Activated T-cell treated with anti-CD3 and anti-CD28 coated beads, Interleukin-2, amount 50 U/mL, for 24 hours (primary cell): ENCODE results near the gene TUBA8.
"Not testable (repeated sequence)": the region's sequence is repeated elsewhere in the genome, so short reads cannot be mapped to it uniquely, and the experiment has no call there.

ENCODE experiments used
- DNase-seq: peaks from one replicate; pipeline ENCODE4 v3.0.0-alpha.2; 2020
- H3K27ac Mint-ChIP-seq: 2 replicates; pipeline ENCODE4 v1.8.0; 2020; ENCODE audit warnings: mild to moderate bottlenecking, mixed read lengths
- H3K27me3 Mint-ChIP-seq: 2 replicates; pipeline ENCODE4 v1.8.0; 2020; ENCODE audit warnings: mixed read lengths
- H3K36me3 Mint-ChIP-seq: 2 replicates; pipeline ENCODE4 v1.8.0; 2020; ENCODE audit warnings: low read depth, mixed read lengths
- H3K4me1 Mint-ChIP-seq: 2 replicates; pipeline ENCODE4 v1.8.0; 2020; ENCODE audit warnings: low read depth, mixed read lengths
- H3K4me3 Mint-ChIP-seq: 2 replicates; pipeline ENCODE4 v1.8.0; 2020; ENCODE audit warnings: mild to moderate bottlenecking, moderate library complexity, mixed read lengths
- H3K9me3 Mint-ChIP-seq: 2 replicates; pipeline ENCODE4 v1.8.0; 2020; ENCODE audit warnings: mixed read lengths

The TUBA8 gene

DNA sequence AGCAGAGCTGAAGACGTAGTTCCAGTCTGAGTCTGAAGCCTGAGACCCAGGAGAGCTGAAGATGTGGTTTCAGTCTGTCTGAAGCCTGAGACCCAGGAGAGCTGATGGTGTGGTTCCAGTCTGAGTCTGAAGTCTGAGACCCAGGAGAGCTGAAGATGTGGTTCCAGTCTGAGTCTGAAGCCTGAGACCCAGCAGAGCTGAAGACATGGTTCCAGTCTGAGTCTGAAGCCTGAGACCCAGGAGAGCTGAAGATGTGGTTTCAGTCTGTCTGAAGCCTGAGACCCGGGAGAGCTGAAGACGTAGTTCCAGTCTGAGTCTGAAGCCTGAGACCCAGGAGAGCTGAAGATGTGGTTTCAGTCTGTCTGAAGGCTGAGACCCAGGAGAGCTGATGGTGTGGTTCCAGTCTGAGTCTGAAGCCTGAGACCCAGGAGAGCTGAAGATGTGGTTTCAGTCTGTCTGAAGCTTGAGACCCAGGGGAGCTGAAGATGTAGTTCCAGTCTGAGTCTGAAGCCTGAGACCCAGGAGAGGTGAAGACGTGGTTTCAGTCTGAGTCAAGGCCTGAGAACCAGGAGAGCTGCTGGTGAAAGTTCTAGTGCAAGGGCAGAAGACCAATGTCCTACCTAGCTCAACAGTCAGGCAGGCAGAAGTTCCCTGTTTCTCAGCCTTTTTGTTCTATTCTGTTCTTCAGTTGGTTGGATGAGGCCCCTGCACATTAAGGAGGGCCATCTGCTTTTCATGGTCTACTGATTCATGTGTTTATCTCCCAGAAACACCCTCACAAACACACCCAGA is 3.9 kb upstream of the TUBA8 start:
- not testable (repeated sequence) for H3K4me3 Mint-ChIP-seq, DNase-seq
- H3K4me1 Mint-ChIP-seq: peaks cover 70% of the 10 kb centered on the region
- peaks cover 20% of the 10 kb centered on the region for H3K9me3 Mint-ChIP-seq
- H3K36me3 Mint-ChIP-seq: peaks cover 48% of the 10 kb centered on the region
- H3K27me3 Mint-ChIP-seq: peaks cover 41% of the 10 kb centered on the region
- peak overlapping the region; percentile 84 for H3K27ac Mint-ChIP-seq

DNA sequence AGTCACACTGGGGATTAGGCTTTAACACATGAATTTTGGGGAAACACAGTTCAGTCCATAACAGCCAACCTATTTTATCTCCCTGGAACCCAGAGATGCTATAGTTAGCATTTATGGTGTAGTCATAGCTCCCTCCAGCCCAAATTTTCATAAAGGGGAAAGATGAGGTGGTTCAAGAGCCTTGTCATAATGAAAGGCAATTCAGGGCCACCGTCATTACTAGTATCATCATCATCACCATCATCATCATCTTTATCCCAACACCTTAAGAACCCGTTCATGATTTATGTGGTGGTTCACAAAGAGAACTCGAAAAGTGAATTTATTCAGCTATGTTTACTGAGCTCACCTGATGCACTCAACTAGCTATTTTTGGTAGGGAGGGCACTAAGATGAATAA is 2.4 kb upstream of the TUBA8 start:
- Mint-ChIP-seq H3K9me3 (peaks cover 20% of the 10 kb centered on the region), H3K27ac (no peak overlapping the region), H3K27me3 (peaks cover 54% of the 10 kb centered on the region), H3K4me1 (peaks cover 61% of the 10 kb centered on the region), H3K36me3 (peaks cover 35% of the 10 kb centered on the region), H3K4me3 (no peak overlapping the region)
- DNase-seq: no peak

DNA sequence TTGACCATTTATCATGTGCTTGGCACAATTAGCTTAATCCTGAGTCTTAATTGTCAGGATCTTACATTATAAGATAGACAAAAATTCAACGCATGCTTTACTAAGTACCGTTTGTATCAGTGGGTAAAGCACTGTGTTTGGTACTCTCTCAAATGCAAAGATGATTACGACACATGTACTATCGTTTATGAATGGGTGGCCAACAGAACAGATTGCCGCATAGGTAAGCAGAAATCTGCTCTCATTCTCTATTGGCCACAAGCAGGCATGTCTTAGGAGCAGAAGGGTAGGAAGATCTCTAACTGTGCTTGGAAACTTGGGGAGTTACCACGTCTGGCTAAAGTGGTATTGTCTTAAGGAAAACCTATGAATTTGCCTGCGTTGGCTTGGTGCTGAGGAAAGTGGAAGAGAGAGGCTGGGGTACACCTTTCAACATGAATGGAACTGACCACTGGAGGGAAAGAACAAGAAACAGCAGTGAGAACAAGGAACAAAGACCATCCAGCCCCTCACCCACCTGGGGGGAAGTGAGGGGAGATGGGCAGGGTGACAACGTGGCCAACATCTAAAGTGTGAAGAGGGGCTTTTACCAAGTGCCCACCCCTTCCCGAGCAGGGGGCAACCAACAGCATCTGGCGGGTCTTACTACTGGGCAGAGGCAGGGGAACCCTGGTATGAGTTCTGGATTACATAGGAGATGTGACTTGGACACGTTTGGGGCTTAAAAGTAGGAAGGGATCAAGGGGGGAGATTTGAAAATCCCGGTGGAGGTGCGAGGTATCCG is 1.0 kb upstream of the TUBA8 start:
- Mint-ChIP-seq H3K27me3 (peaks cover 64% of the 10 kb centered on the region), H3K4me3 (peak overlapping the region; percentile 68), H3K4me1 (peaks cover 59% of the 10 kb centered on the region), H3K36me3 (peaks cover 21% of the 10 kb centered on the region), H3K9me3 (peaks cover 19% of the 10 kb centered on the region), H3K27ac (no peak overlapping the region)
- no peak for DNase-seq

DNA sequence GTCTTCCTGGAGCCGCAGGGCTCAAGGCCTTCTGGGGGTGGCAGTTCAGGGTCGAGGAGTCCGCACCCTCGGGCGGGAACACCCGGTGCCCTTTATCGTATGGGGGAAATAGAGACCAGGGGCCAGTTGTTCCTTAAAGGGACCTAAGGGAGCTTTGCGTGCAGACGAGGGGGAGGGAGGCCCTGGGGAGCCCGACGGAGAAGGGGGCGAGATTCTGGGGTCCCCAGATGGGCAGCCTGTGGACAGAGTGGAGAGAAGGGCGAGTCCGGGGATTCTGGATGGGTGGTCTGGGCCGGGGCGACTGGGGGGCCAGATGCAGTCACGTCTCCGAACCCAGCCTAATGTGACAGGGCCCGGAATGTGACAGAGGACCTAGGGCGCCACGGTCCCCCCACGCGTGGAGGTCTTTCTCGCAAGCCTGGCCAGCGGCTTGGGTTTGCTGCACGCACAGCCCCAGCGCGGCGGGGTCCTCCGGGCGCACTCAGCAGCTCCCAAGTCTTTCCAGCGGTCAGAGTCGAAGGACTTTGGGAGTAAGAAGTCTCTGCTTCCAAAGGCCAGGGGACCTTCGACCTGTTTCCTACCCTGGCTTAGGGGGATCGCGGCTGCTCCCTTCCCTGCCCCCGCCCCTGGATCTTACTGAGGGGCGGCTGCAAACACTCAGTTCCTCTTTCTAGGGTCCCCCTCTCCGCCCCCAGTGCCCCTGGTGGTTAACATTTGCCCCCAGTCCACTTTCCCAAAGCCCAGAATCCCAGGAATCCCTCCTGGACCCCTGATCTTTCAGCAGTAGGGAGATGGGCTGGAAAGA is 547 bp downstream of the TUBA8 start:
- peaks cover 63% of the 10 kb centered on the region for H3K27me3 Mint-ChIP-seq
- no peak overlapping the region for H3K27ac Mint-ChIP-seq
- peaks cover 10% of the 10 kb centered on the region for H3K9me3 Mint-ChIP-seq
- H3K4me1 Mint-ChIP-seq: peaks cover 45% of the 10 kb centered on the region
- peak overlapping the region; percentile 58 for H3K4me3 Mint-ChIP-seq
- no peak for DNase-seq
- peaks cover 8% of the 10 kb centered on the region for H3K36me3 Mint-ChIP-seq

DNA sequence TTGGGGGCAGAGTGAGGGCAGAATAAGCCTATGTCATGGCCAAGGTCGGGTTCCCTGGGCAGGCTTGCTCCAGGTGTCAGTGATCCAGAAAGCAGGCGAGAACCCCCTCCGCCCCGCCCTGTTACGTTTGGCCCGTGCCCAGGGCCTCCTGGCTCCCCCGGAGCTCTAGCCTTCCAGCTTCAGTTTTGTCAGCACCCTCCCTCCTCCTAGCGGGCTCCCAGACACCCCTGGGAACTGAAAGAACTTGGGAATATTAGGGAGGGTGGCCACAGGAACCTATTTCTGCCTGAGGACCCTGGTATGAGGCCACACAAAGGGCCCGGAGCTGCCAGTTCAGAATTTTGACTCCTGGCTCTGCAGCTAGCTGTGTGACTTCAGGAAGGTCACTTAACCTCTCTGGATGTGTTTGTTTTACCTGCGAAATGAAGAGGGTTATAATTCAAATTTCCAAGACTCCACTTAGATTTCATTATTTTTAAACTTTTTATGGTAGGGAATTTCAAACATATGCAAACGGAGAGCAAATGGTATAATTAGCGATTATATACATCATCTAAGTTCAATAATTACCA is 1.2 kb downstream of the TUBA8 start:
- Mint-ChIP-seq H3K27ac (no peak overlapping the region), H3K9me3 (peaks cover 10% of the 10 kb centered on the region), H3K27me3 (peaks cover 63% of the 10 kb centered on the region), H3K4me1 (peaks cover 41% of the 10 kb centered on the region), H3K36me3 (peaks cover 8% of the 10 kb centered on the region), H3K4me3 (no peak overlapping the region)
- no peak for DNase-seq

DNA sequence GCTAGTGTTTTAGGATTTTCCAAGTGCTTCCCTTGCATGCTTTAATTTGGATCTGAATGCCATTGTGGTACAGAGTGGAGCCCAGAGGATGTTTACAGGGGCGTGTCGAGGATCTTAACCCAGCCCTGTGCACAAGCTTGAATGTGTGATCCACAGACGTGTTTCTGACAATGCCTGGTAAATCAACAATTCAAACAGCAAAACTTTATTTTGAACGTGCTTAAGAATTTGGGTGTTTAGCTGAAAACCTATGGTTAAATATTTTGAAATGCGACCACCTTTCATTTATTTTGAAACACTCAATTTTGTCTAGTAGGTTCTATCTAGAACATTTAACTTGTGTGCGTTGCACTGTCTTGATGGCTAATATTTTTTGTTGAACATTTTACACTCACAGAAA is 1.8 kb downstream of the TUBA8 start:
- H3K27me3 Mint-ChIP-seq: peaks cover 59% of the 10 kb centered on the region

DNA sequence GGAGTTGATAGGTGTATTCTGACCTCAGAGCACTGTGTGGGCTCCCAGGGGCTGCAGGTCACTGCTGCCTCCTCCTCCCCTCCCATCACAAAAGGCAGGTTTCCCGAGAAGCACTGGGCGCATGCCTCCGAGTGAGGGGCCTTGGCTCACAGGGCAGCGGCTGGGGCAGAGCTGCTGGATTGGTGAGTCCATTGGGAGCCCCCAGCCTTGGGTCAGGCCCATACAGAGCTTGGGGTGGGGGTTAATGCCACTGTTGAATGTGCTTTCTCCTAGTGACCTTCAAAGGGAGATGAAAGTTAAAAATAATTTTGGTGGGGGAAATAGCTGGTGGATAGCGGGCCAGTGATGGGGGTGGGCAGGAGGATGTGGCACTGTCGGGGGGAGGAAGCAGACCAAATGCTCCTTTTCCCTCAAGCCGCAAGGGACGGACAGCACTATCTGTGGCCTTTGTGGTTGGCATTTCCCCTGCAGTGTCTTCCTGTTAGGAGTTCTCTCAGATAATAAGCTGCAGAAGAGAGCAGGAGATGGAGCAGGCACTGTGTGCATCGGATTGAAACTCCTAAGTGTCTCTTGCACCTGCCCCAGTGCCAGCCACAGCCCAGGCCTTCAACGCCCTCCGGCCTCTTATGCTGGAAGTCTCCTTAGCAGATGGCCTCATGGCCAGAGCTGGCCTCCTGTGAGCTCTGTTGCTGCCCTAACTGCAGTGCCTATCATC is 3.2 kb downstream of the TUBA8 start:
- H3K4me1 Mint-ChIP-seq: peaks cover 27% of the 10 kb centered on the region
- no peak overlapping the region for H3K4me3 Mint-ChIP-seq
- H3K27ac Mint-ChIP-seq: no peak overlapping the region
- H3K9me3 Mint-ChIP-seq: no peaks in the 10 kb centered on the region
- no peaks in the 10 kb centered on the region for H3K36me3 Mint-ChIP-seq
- H3K27me3 Mint-ChIP-seq: peaks cover 49% of the 10 kb centered on the region
- no peak for DNase-seq

More for the DNA sequence above, 1.8 kb downstream of the TUBA8 start:
- Mint-ChIP-seq H3K27ac (no peak overlapping the region), H3K4me3 (no peak overlapping the region), H3K9me3 (peaks cover 7% of the 10 kb centered on the region), H3K4me1 (peaks cover 36% of the 10 kb centered on the region), H3K36me3 (peaks cover 3% of the 10 kb centered on the region)
- DNase-seq: no peak

DNA sequence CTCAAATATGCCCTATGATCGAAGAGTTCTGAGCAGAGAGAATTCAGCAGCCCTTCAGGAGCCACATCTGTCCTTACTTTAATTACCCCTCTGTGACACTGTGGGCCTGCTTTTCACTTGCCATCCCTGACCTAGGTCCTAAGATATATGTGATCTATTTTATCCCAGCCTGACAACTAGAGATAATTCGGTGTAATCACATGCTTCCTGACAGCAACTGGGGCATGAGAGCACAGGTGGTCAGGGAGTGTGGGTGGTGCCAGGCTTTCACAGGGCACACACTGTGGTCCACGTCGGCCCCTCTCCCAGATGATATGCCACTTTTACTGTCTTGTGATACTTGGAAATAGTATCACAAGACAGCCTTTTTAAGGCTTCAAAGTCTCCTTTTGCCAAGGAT is 3.9 kb downstream of the TUBA8 start:
- DNase-seq: no peak
- H3K36me3 Mint-ChIP-seq: no peaks in the 10 kb centered on the region
- H3K4me1 Mint-ChIP-seq: peaks cover 29% of the 10 kb centered on the region
- no peak overlapping the region for H3K27ac Mint-ChIP-seq
- peaks cover 44% of the 10 kb centered on the region for H3K27me3 Mint-ChIP-seq
- no peaks in the 10 kb centered on the region for H3K9me3 Mint-ChIP-seq
- no peak overlapping the region for H3K4me3 Mint-ChIP-seq

DNA sequence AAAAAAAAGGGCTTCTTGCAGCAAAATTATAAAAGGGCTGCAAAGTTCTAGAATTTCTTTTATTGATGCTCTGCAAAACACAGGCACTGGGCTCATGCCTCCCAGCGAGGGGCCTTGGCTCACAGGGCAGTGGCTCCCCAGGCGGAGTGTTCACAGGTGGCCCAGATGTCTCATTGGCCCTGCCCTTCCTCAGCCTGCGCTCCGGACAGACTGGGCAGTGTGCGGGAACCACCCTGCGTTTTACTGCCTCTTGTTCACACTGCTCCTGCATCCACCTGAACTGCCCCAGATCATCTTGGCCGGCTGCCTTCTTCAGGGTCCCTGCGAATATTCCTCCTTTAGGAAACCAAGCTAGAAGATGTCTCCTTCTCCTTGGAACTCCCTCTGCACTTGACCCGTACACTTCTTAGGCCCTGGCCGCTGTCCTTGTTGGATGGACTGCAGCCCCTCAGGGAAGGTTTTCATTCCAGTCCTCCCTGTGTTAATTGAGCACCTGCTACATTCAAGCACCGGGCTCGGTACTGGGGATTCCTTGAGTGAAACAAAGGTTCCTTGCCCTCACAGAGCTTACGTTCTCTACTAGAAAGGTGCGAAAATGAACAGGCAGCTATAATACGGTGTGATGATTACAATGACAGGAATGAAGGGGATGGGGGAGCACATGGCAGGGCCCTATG is 4.5 kb downstream of the TUBA8 start:
- no peaks in the 10 kb centered on the region for H3K9me3 Mint-ChIP-seq
- peaks cover 38% of the 10 kb centered on the region for H3K27me3 Mint-ChIP-seq
- H3K4me3 Mint-ChIP-seq: no peak overlapping the region
- H3K27ac Mint-ChIP-seq: no peak overlapping the region
- peaks cover 29% of the 10 kb centered on the region for H3K4me1 Mint-ChIP-seq
- no peaks in the 10 kb centered on the region for H3K36me3 Mint-ChIP-seq
- DNase-seq: no peak

DNA sequence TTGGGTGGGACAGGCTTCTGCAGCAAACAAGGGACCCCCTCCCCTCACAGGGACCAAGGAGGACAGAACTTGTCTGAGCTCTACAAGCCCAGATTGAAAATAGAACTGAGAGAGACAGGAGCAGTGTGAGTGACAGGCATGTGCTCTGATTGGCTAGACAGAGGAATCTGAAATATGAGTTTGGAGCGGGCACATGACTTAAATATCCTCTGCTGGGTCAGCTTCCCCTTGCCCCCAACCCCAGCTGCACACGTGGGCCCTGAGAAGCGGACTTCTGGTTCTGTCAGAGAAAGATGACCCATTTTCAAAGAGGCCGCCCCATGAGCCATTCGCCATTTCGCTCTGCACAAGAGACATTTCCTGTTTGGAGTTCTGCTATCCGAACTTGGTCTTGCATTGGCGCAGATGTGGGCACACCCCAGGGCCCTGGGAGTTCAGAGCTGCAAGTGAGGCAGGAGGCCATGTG is 5.3 kb downstream of the TUBA8 start:
- Mint-ChIP-seq H3K4me1 (peaks cover 25% of the 10 kb centered on the region), H3K27me3 (peaks cover 32% of the 10 kb centered on the region), H3K27ac (no peak overlapping the region), H3K4me3 (no peak overlapping the region), H3K36me3 (no peaks in the 10 kb centered on the region), H3K9me3 (no peaks in the 10 kb centered on the region)
- DNase-seq: no peak

DNA sequence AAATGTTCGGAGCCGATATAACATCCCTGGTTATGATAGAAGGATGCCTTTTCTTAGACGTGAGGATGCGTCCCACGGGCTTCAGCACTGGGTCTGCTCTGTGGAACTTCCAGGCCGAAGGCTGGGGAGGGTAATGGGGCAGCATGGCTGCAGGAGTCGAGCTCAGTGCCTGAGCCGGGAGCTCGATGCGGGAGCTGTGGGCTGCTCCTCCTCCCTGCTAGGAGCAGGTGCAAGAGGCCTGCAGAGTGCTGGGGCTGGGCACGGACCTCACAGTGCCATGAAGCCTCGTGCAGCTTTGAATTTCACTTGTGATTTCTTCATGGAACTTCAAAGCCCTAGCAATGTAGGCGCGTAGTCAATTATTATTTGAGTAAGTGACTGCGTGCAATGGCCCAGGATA is 6.0 kb downstream of the TUBA8 start:
- DNase-seq: no peak
- H3K27ac Mint-ChIP-seq: no peak overlapping the region
- no peaks in the 10 kb centered on the region for H3K9me3 Mint-ChIP-seq
- H3K36me3 Mint-ChIP-seq: no peaks in the 10 kb centered on the region
- peaks cover 23% of the 10 kb centered on the region for H3K4me1 Mint-ChIP-seq
- H3K27me3 Mint-ChIP-seq: peaks cover 25% of the 10 kb centered on the region
- H3K4me3 Mint-ChIP-seq: no peak overlapping the region

DNA sequence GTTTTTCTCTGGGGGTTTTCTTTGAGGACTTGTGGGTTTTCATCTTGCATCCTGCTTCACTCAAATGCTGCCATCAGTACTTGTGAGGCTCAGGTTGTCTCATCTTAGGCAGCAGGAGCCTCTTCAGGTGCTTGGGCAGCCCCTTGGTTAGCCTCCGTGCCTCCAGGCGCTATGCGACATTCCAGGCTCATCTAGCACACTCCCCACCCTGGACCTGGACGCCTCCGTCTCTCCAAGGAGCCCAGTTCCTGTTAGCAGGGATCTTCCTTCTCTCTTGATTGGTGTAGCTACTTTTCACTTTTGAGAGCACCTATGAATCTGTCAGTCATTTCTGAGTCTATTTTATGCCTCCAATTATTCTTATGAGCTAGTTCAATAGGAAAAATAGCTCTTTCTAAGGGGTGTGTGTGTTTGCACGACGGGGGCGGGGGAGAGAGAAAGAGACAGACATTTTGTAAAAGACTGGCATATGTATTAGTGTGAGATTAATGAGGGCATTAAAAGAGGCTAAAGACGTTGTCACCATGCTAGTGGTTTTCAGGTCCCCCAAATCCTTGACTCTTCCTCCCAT is 7.8 kb downstream of the TUBA8 start:
- Mint-ChIP-seq H3K4me3 (no peak overlapping the region), H3K27me3 (peaks cover 10% of the 10 kb centered on the region), H3K36me3 (no peaks in the 10 kb centered on the region), H3K4me1 (peaks cover 23% of the 10 kb centered on the region), H3K9me3 (no peaks in the 10 kb centered on the region), H3K27ac (no peak overlapping the region)
- no peak for DNase-seq
